HEK293 (cell line): Measurements from ENCODE around the gene LCN6.
"Not testable (repeated sequence)": the region's sequence is repeated elsewhere in the genome, so short reads cannot be mapped to it uniquely, and the experiment has no call there.

Source experiments
- CTCF ChIA-PET: fragments of 350-600 bp; formaldehyde crosslinking; extraction: SDS; loops from one replicate; lab custom pipeline; 2021; ENCODE audit warnings: antibody characterized with exemption; lab: Yijun Ruan, JAX
- POLR2A ChIA-PET: fragments of 300-600 bp; formaldehyde crosslinking; extraction: SDS; loops from one replicate; lab custom pipeline; 2020; ENCODE audit warnings: antibody characterized with exemption, inconsistent platforms; lab: Yijun Ruan, JAX
- H3K27ac ChIP-seq: fragments of 200-500 bp; sonication (Bioruptor generic); 2 replicates; pipeline ENCODE4 v1.5.1; 2014; ENCODE audit warnings: low read depth, low read length, control low read depth, inconsistent platforms; ENCODE audit errors: extremely low read depth
- H3K36me3 ChIP-seq, 2 experiments: fragments of 200-500 bp in 1 of 2; sonication (Bioruptor generic) in 1 of 2; 1 replicate in 1 of 2; 2 replicates in 1 of 2; pipeline ENCODE4 v1.5.1; 2014 to 2017; ENCODE audit warnings: inconsistent platforms in 2 of 2, low read length in 2 of 2; ENCODE audit not compliant: control insufficient read depth in 2 of 2, insufficient read depth in 1 of 2
- H3K4me1 ChIP-seq: fragments of 200-500 bp; sonication (Bioruptor generic); 2 replicates; pipeline ENCODE4 v1.5.1; 2014; ENCODE audit warnings: mild to moderate bottlenecking, low read length, inconsistent platforms; ENCODE audit not compliant: control insufficient read depth, insufficient read depth
- H3K4me3 ChIP-seq: 2 replicates; pipeline ENCODE4 v1.5.1; 2011; ENCODE audit warnings: low read depth, mild to moderate bottlenecking, control low read depth, low read length, moderate library complexity
- H3K9me3 ChIP-seq: fragments of 200-500 bp; sonication (Bioruptor generic); 2 replicates; pipeline ENCODE4 v1.5.1; 2014; ENCODE audit warnings: low read depth, low read length, inconsistent platforms; ENCODE audit not compliant: control insufficient read depth, insufficient read depth
- EGR2 ChIP-seq: fragments of 450-650 bp; formaldehyde crosslinking; IDR thresholded peaks from 2 replicates; pipeline ENCODE4 v1.5.1; 2016; ENCODE audit warnings: low read depth, missing biosample characterization, missing genetic modification characterization
- FEZF1 ChIP-seq: fragments of 450-650 bp; formaldehyde crosslinking; IDR thresholded peaks from 2 replicates; pipeline ENCODE4 v1.5.1; 2016; ENCODE audit warnings: missing biosample characterization, missing genetic modification characterization
- GLI2 ChIP-seq: fragments of 450-650 bp; formaldehyde crosslinking; IDR thresholded peaks from 2 replicates; pipeline ENCODE4; 2017; ENCODE audit warnings: missing biosample characterization, missing genetic modification characterization, low read depth, borderline replicate concordance
- GLIS1 ChIP-seq: fragments of 450-650 bp; formaldehyde crosslinking; IDR thresholded peaks from 2 replicates; pipeline ENCODE4 v1.5.1; 2016; ENCODE audit warnings: missing biosample characterization, missing genetic modification characterization
- IKZF3 ChIP-seq: fragments of 450-650 bp; IDR thresholded peaks from 2 replicates; pipeline ENCODE4 v1.5.0; 2018; ENCODE audit warnings: missing biosample characterization, mild to moderate bottlenecking, missing genetic modification characterization, moderate library complexity
- KLF16 ChIP-seq: fragments of 450-650 bp; formaldehyde crosslinking; IDR thresholded peaks from 2 replicates; pipeline ENCODE4 v1.5.1; 2017; ENCODE audit warnings: missing biosample characterization, missing genetic modification characterization
- PRDM1 ChIP-seq: fragments of 450-650 bp; formaldehyde crosslinking; IDR thresholded peaks from 2 replicates; pipeline ENCODE4; 2016; ENCODE audit warnings: missing biosample characterization, missing genetic modification characterization
- PRDM10 ChIP-seq: fragments of 450-650 bp; formaldehyde crosslinking; IDR thresholded peaks from 2 replicates; pipeline ENCODE4 v1.5.1; 2016; ENCODE audit warnings: missing biosample characterization, missing genetic modification characterization
- SCRT1 ChIP-seq: fragments of 450-650 bp; formaldehyde crosslinking; IDR thresholded peaks from 2 replicates; pipeline ENCODE4 v1.5.1; 2016; ENCODE audit warnings: missing biosample characterization, missing genetic modification characterization, borderline replicate concordance
- SCRT2 ChIP-seq: fragments of 450-650 bp; formaldehyde crosslinking; IDR thresholded peaks from 2 replicates; pipeline ENCODE4 v1.5.1; 2016; ENCODE audit warnings: missing biosample characterization, missing genetic modification characterization
- ZBTB10 ChIP-seq: fragments of 450-650 bp; formaldehyde crosslinking; IDR thresholded peaks from 2 replicates; pipeline ENCODE4 v1.5.1; 2016; ENCODE audit warnings: missing biosample characterization, missing genetic modification characterization
- ZFHX2 ChIP-seq: fragments of 450-650 bp; formaldehyde crosslinking; conservative IDR thresholded peaks from 2 replicates; pipeline ENCODE4 v1.5.1; 2016; ENCODE audit warnings: missing biosample characterization, missing genetic modification characterization
- ZNF280D ChIP-seq: fragments of 450-650 bp; formaldehyde crosslinking; IDR thresholded peaks from 2 replicates; pipeline ENCODE4 v1.5.1; 2016; ENCODE audit warnings: missing biosample characterization, missing genetic modification characterization
- ZNF335 ChIP-seq: fragments of 450-650 bp; formaldehyde crosslinking; conservative IDR thresholded peaks from 2 replicates; pipeline ENCODE4 v1.5.1; 2016; ENCODE audit warnings: missing biosample characterization, missing genetic modification characterization
- ZNF341 ChIP-seq: fragments of 450-650 bp; formaldehyde crosslinking; IDR thresholded peaks from 2 replicates; pipeline ENCODE4; 2016; ENCODE audit warnings: low read depth, missing biosample characterization, missing genetic modification characterization
- ZNF433 ChIP-seq: fragments of 450-650 bp; formaldehyde crosslinking; IDR thresholded peaks from 2 replicates; pipeline ENCODE4 v1.5.1; 2016; ENCODE audit warnings: missing biosample characterization, missing genetic modification characterization, low read depth
- ZNF510 ChIP-seq: fragments of 450-650 bp; formaldehyde crosslinking; IDR thresholded peaks from 2 replicates; pipeline ENCODE4 v1.5.1; 2018; ENCODE audit warnings: mild to moderate bottlenecking, missing genetic modification characterization, missing biosample characterization; ENCODE audit not compliant: insufficient replicate concordance
- ZNF560 ChIP-seq: fragments of 450-650 bp; formaldehyde crosslinking; IDR thresholded peaks from 2 replicates; pipeline ENCODE4 v1.5.1; 2017; ENCODE audit warnings: missing biosample characterization, missing genetic modification characterization, borderline replicate concordance
- ZNF571 ChIP-seq: fragments of 450-650 bp; formaldehyde crosslinking; IDR thresholded peaks from 2 replicates; pipeline ENCODE4 v1.5.0; 2017; ENCODE audit warnings: missing biosample characterization, missing genetic modification characterization
- ZNF626 ChIP-seq: fragments of 450-650 bp; sonication (Bioruptor Pico); formaldehyde crosslinking; IDR thresholded peaks from 2 replicates; pipeline ENCODE4 v1.5.1; 2018; ENCODE audit warnings: missing biosample characterization, missing genetic modification characterization, inconsistent platforms
- ZNF639 ChIP-seq: fragments of 450-650 bp; formaldehyde crosslinking; IDR thresholded peaks from 2 replicates; pipeline ENCODE4 v1.5.1; 2016; ENCODE audit warnings: missing biosample characterization, missing genetic modification characterization

The LCN6 gene

GRCh38 chr9:136748201-136748600, at the start of gene LCN6:
TSS of gene LCN6 (minus strand) at chr9:136748525. CDS start at chr9:136748483, 42 bp downstream.
- Histone ChIP-seq H3K9me3 (no peaks in the 10 kb centered on the region), H3K36me3 (no peaks in the 10 kb centered on the region), H3K4me1 (no peaks in the 10 kb centered on the region), H3K4me3 (no peak within 1 kb of the TSS), H3K27ac (no peak within 1 kb of the TSS)
- ChIA-PET CTCF (interaction anchor here (1.5 kb wide), 1 partner anchor 10 kb away, joined by 12 read pairs; the partner anchor contains the start of gene LCN8), POLR2A (interaction anchor here (0.6 to 5.1 kb wide), 2 partner anchors 20 to 475 kb away, joined by 4 to 21 read pairs; no protein-coding TSS in a partner anchor)
- TF ChIP-seq KLF16 (tag by site-specific recombination) (no peak), EGR2 (tag by site-specific recombination) (no peak), GLI2 (no peak), ZNF639 (tag by site-specific recombination) (no peak), ZNF341 (tag by site-specific recombination) (no peak), GLIS1 (peak; percentile 44), ZNF571 (tag by site-specific recombination) (no peak), ZNF280D (no peak), ZNF510 (tag by site-specific recombination) (no peak), ZBTB10 (tag by site-specific recombination) (no peak), ZNF626 (tag by site-specific recombination) (no peak), ZNF433 (tag by site-specific recombination) (no peak), ZNF335 (tag by site-specific recombination) (no peak), ZNF560 (tag by site-specific recombination) (no peak), ZFHX2 (0 out of 2 replicates have a peak, but pooled peaks have one; percentile 9)

- POLR2A ChIA-PET = not testable (repeated sequence)
- CTCF ChIA-PET = interaction anchor here (1.0 kb wide), 1 partner anchor 69 kb away, joined by 3 read pairs; no protein-coding TSS in a partner anchor
- H3K36me3 ChIP-seq = peaks cover 0 to 21% of the 10 kb centered on the region in 2 experiments; a peak in 1 of 3 replicates
- peak; percentile 47 for TF ChIP-seq FEZF1 (tag by site-specific recombination)
- 0 out of 2 replicates have a peak, but pooled peaks have one; percentile 22 for TF ChIP-seq IKZF3 (tag by site-specific recombination)
- TF ChIP-seq SCRT1 (tag by site-specific recombination) = peak; percentile 89
- peak; percentile 96 for TF ChIP-seq SCRT2 (tag by site-specific recombination)
- TF ChIP-seq PRDM1 (tag by site-specific recombination) = 0 out of 2 replicates have a peak, but pooled peaks have one; percentile 17
- TF ChIP-seq PRDM10 (tag by site-specific recombination) = peak; percentile 67
- TF ChIP-seq GLIS1 = peak; percentile 40
- TF ChIP-seq, all 188 proteins: peak for 7; not testable (repeated sequence) for 181
- H3K4me1 ChIP-seq = peaks cover 14% of the 10 kb centered on the region
- not testable (repeated sequence) for H3K9me3 ChIP-seq, H3K4me3 ChIP-seq, H3K27ac ChIP-seq
These were observed 48.5 kb upstream of the LCN6 start for GRCh38 chr9:136796775-136797347.
